ENCODE data around the gene GGTLC1.
"Not testable (repeated sequence)": the region's sequence is repeated elsewhere in the genome, so short reads cannot be mapped to it uniquely, and the experiment has no call there.

GGTLC1 gene

DNA sequence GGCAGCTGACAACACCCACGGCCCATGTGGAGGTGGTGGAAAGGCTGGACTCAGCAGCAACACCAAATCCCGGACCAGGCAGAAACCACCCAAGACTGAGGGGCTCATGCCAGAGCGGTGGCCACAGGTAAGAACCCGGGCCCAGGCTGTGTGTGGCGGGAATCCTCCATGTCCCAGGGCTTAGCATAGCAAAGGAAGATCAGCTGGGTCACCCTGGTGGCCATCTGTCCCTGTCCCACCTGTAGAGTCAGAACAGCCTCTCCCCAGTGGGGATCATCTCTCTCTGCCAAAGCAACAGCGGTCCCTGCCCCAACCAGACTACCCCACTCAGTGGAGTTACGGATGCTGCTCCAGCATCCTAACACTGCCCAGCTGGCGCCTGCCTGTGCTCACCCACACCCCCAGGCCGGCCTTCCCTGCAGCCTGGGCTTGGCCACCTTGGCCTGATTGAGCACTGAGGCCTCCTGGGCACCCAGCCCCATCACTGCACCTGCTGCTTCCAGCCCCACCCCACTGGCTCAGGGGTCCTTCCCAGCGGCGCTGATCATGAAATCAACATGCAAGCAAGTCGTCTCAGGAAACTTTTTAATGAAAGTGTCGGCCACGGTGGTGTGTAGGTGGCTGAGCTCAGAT, 5.5 kb upstream of the GGTLC1 start:
- DNase-seq, result not testable (repeated sequence)

GRCh38 chr20:23993440-23993839, 4.9 kb upstream of the GGTLC1 start:
- not testable (repeated sequence) for DNase-seq

GRCh38 chr20:23990296-23990695, 1.7 kb upstream of the GGTLC1 start:
- DNase-seq, result not testable (repeated sequence)

DNA sequence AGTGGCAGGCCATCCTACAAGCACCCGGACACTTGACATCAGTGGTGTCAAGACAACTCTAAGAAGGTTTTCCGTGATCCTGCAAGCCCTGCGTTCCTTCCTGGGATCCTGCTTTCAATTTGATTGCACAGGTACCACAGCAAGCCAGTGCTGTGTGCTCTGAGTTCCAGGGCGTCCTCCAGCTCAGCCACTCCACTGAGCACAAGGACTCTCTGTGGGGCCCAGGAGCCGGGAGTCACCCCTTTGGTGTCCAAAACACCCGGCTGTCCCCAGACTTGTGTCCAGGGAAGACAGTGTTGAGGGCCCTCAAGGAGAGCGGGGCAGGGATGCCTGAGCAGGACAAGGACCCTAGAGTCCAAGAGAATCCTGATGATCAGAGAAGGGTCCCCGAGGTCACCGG, 387 bp upstream of the GGTLC1 start:
- not testable (repeated sequence) for DNase-seq

GRCh38 chr20:23986716-23987115, 1.9 kb downstream of the GGTLC1 start:
- DNase-seq, result not testable (repeated sequence)

- not testable (repeated sequence) for DNase-seq
Measured at GRCh38 chr20:23986310-23986709, 2.3 kb downstream of the GGTLC1 start.

DNA sequence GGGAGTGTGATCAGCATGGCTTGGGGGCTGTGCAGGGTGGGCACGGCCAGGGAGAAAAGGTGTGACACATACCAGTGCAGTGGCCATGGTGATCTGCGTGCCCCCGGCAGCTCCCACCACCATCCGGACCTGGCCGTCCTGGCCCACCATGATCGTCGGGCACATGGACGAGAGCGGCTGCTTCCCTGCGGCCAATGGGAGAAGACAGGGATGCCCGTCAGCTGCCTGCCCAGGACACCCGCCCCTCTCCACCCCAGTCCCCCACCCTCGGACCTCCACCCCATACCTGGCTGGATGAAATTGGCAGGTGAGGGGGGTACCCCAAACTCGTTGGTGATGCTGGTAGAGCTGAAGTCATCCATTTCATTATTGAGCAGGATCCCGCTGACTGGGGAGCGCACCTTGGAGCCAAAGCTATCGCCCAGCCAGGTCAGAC, 2.8 kb downstream of the GGTLC1 start:
- not testable (repeated sequence) for DNase-seq

DNA sequence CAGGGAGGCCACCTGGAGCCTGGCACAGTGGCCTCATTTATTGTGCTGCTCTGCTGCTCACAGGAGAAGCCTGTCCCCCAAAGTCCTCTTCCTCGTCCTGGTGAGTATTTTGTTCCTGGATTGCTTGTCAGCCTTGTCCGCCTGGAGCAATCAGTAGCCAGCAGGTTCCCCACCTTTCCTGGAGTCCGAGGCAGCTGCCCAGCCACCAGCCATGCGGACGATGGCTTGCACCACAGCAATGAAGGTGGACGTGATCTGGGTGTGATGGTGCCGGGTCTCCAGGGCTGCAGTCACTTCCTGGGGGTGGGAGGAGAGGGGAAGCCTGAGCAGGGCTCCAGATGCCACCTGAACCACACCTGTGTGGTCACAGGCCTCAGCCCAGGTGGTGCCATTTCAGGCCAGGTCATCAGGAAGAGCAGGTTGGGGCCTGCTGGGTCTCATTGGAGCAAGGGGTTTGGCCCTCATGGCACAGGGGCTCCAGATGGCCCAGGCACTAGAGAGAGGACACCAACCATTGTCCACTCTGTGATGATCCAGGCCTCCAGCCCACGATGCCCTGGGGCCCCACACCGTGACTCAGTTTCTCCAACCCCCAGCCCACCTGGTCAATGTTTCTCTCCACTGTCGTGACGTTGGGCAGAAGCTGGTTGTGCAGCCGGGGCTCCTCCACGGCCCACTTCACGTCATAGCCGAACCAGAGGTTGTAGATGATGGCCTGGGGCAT, 3.4 kb downstream of the GGTLC1 start:
- DNase-seq, result not testable (repeated sequence)

- not testable (repeated sequence) for DNase-seq
Measured at GRCh38 chr20:23984476-23985023, 4.0 kb downstream of the GGTLC1 start.

DNA sequence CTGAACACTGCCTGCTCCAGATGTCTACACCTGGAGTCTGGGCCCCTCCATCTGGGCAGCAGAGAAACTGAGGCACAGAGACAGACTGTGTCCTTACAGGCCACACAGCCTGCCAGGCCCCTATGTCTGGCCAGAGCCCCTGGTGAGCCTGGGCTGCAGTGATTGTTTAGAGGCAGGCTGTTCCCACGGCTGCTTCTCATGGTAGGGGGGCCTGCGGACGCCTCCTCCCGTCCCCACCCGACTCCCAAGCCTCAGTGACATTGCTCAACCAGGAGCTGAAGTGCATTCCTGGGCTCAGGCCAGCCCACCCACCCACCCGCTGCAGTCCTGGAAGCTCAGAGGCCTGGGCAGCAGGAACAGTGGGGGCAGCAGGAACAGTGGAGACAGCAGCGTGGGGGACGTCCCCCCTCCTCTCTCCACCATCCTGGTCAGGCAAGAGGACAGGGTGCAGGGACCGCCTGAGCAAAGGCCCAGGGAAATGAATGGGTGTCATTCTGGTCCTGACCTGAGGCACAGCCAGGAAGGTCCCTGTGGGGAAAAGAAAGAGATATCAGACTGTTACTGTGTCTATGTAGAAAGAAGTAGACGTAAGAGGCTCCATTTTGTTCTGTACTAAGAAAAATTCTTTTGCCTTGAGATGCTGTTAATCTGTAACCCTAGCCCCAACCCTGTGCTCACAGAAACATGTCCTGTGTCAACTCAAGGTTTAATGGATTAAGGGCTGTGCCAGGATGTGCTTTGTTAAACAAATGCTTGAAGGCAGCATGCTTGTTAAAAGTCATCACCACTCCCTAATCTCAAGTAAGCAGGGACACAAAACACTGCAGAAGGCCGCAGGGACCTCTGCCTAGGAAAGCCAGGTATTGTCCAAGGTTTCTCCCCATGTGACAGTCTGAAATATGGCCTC, 6.2 kb downstream of the GGTLC1 start:
- not testable (repeated sequence) for DNase-seq

DNA sequence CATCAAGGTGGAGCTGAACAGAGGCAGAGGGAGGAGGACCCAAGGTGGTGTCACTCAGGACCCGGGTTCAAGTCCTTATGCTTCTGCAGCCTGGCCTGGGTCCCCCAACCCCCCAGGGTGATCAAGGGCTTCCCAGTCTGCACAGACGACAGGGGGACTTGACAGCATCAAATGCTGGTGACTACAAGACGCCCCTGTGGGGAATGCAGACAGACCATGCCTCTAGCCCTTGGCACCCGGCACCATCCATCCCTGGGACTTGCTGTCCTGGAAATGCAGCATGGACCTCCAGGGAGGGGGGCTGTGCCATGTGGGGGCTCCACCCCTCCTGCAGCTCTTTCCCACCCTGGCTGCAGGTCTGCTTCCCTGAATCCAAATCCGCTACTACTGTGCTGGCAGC, 7.1 kb downstream of the GGTLC1 start:
- DNase-seq, result not testable (repeated sequence)

DNA sequence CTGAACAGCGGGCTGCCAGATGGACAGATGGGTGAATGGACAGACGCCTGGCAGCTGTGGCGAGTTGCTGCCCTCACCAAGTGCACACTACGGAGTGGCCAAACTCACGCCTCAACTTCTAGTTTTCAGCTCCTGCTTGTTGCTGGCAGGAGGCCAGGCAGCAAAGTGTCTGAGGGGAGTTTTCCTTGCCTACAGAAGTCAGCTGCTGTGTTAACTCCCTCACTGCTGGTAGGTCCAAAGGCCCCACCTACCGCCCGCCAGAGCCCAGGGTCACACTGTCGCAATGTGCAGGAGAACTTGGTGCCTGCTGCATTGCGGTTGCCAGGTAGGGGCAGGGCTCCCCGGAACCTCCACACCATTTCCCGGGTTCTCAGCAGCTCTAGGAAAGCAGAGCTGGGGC, 7.6 kb downstream of the GGTLC1 start:
- DNase-seq, result not testable (repeated sequence)

DNA sequence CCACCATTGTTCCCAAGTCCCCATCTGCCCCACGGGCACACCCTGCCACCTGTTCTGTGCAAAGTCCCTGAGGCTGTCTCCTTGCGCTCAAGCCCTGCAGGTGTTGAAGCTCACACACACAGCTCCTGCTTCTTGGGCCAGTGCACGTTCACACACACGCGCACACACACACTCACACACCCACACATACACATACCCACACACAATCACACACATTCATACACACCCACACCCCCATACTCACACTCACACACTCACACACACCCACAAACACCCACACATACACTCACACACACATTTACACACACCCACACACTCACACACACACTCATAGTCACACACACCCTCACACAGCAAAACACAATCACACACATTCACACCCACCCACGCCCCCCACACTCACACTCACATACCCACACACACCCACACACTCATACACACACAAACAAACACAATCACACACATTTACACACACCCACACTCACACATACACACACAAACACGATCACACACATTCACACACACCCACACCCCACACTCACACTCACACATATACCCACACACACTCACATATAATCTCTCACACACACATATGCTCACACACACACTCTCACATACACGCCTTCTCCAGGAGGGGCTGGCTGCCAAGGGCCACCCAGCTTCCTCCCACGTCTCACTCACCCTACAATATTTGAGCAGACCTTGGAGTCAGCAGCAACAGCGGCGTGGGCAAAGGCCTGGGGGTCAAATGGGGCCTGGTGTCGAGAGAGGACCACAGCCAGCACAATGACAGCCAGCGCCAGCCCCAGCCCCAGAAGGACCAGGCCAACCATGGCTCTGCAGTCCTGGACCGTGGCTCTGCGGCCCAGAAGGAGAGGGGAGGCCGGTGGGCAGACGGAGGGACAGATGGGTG, 8.4 kb downstream of the GGTLC1 start:
- not testable (repeated sequence) for DNase-seq

- DNase-seq, result not testable (repeated sequence)
Measured at GRCh38 chr20:23979380-23979779, 9.2 kb downstream of the GGTLC1 start.

GRCh38 chr20:23978457-23978856, 10.1 kb downstream of the GGTLC1 start:
- not testable (repeated sequence) for DNase-seq

- no peak for DNase-seq
Measured at GRCh38 chr20:23974966-23975365, 13.6 kb downstream of the GGTLC1 start.

GRCh38 chr20:23971310-23971709, 17.3 kb downstream of the GGTLC1 start:
- no peak for DNase-seq

- no peak for DNase-seq
Measured at GRCh38 chr20:23970049-23970448, 18.5 kb downstream of the GGTLC1 start.

DNA sequence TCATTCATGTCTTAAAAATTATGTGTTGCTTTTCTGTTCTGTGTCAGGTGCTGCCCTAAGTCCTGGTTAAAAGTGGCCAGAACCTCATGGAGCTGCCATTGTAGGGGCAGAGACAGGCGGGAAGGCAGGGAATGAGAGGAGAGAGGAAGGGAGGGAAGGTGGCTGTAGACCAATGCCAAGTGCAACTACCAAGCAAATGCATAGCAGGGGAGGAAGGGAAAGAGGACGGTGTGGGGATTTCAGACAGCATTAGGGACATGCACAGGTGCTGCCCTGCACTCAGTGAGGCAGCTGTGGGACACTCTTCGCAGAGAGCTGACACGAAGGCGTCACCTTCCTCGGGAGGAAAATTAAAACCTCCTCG, 21.0 kb downstream of the GGTLC1 start:
- no peak for DNase-seq

GRCh38 chr20:23966927-23967615, 21.5 kb downstream of the GGTLC1 start:
- DNase-seq, result no peak

- DNase-seq, result no peak
Measured at GRCh38 chr20:23966298-23966697, 22.3 kb downstream of the GGTLC1 start.

Data from T1000 (cell line).